MV-4-11 (cell line): ENCODE measurements around the gene SLC30A1.
"Not testable (repeated sequence)": the region's sequence is repeated elsewhere in the genome, so short reads cannot be mapped to it uniquely, and the experiment has no call there.

Experiments used
- DNase-seq: peaks from one replicate; lab custom pipeline; 2025; lab: John Stamatoyannopoulos, UW

The SLC30A1 gene

DNA sequence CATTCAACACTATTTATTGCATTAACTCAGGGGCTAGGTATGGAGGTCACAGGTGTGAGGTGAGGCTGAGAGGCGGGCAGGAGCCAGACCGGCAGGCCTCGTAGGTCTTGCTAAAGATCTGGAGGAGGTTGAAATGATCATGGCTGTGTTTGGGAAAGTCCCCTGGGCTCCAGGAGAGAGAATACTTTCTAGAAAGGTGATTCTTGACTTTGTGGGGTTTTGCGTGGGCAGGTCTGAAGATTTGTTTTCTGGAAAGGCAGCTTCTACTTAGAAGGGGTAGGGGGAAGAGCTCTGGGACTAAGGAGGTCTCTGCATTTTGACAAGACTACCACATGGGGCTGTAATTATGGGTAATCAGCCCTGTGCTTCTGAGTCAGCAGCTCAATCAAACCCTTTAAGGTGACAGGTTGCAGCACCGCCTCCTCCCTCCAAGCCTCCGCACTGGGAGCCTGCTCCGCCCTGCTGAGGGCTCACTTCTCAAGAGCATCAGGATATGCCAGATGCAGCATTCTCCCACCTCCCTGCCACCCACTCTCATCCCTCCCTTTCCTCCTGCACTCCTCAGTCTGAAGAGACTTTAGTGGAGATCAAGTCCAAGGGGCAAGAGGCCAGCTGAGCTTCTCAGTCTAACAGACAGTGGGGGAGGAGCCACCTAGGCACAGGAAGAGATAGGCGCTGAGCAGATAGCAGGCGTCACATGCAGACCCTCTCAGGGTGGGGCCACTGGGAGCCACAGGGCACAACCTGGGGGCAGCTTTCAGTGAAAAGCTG is 30.5 kb downstream of the SLC30A1 start:
- DNase-seq = no peak

DNA sequence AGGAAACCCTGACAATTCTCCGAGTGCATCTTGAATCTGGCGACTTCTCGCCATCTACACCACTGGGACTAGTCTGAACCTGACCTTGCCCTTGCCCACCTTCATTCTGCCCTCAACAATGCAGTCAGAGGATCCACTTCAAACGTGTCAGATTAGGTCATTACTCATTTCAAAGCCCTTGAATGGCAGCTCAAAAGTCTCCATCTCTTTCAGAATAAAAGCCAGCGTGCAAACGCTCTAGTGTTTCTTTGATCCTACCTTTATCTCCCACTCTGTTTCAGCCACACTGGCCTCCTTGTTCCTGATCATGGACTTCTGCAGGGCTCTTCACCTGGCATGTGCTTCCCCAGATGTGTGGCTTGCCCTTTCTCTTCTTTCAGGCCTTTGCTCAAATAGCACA is 31.3 kb downstream of the SLC30A1 start:
- DNase-seq = no peak

DNA sequence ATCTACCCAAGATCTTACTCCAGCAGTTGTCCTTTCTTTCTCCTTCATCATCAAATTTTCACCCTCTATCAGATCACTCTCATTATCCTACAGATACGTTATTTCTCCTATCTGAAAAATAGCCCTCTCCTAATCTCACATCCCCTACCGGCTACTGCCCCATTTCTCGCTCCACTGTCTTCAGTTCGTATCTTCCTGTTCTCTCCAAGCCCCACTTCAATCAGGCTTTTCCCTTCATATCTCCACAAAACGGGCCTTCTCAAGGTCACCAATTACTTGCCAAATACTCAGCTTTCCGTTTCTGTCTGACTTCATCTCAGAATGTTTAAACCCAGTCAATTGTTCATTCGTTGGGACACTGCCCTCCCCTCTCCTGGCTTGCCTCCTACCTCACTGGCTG is 32.4 kb downstream of the SLC30A1 start:
- DNase-seq = no peak

DNA sequence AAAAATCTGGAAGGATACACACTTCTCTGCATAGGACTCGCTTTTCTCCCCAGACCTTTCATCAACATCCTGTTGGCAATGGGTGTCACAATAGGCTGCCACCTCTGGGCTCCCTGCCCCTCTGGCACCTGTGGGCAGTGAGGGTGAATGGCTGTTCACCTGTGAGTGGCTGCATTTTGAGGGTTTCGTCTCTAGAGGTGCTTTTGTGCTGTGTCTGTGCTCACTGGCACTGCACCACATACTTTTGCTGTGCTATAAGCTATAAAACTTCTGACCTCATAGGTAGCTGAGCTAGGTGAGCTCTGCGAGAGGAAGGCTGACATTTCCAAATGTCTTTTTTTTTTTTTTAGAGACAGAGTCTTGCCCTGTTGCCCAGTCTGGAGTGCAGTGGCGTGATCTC is 35.9 kb downstream of the SLC30A1 start:
- no peak for DNase-seq

DNA sequence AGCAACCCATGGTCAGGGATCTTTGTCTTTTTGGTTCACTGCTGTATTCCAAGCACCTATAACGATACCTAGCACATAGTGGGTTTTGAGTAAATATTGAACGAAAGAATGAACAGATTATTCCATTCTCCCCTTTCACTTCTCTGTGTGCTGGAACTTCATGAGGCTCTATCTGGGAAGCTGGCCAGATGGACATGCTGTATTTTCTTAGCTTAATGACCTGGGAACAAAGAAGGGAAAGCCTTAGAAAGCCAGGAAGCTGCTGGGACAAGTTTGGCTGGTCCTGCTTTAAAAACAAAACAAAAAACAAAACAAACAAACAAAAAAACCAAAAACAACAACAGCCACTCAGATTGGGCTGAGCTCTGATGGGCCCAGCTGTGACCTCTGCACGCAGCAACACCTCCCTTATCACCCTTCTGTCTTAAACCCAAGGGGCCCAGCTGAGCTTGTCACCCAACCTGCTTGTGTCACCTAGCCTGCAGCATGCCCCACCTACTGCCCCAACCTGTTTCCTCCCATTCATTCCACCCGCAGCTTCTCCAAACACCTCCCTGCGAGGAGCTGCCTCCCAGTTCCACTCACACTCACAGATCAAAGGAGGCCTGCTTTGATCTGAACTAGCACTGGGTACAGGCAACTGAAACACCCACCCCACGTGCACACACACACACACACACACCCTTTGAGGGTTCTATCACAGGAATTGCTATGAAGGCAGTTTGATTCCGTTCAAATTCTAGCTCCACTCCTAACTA is 37.1 kb downstream of the SLC30A1 start:
- no peak for DNase-seq

DNA sequence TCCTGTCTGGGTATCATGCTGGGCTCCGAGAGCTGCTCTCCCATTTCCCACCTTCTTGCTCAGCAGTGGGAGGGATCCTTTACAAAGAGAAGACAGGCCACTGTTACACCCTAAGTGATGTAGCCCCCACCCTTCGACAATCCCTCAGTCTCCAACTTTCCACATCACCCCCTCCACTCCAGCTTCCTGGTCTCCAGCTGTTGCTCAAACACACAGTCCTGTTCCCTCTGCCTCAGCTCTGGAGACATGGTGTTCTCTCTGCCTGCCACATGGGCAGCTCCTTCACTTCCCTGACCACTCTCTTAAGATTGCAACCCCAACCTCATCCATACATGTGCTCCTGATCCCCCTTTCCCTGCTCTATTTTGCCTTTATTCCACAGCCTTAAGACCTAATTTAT is 37.7 kb downstream of the SLC30A1 start:
- DNase-seq = no peak

DNA sequence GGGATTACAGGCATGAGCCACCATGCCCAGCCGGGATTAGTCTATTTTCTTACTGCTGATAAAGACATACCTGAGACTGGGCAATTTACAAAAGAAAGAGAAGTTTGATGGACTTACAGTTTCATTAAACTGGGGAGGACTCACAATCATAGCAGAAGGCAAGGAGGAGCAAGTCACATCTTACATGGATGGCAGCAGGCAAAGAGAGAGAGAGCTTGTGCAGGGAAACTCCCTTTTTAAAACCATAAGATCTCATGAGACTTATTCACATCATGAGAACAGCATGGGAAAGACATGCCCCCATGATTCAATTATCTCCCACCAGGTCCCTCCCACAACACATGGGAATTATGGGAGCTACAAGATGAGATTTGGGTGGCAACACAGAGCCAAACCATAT is 38.1 kb downstream of the SLC30A1 start:
- not testable (repeated sequence) for DNase-seq

DNA sequence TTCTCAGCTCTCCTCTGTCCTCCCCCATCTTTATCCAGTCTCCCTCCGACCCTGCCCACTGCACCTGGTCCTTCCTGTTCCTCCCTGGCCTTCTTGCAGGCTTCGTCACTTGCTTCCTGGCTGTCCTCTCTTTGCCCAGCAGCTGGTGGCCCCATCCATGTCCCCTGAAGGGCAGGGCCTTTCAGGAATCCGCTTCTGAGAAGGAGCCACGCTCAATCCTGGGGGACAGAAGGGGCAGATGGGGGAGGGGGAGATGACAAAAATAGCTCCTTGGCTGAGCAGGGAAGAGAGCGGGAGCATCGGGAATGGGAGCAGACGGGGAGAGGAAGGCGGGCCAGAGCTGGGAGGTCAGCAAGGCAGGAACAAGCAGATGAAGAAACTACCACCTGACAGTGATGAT is 40.7 kb downstream of the SLC30A1 start:
- DNase-seq = no peak

DNA sequence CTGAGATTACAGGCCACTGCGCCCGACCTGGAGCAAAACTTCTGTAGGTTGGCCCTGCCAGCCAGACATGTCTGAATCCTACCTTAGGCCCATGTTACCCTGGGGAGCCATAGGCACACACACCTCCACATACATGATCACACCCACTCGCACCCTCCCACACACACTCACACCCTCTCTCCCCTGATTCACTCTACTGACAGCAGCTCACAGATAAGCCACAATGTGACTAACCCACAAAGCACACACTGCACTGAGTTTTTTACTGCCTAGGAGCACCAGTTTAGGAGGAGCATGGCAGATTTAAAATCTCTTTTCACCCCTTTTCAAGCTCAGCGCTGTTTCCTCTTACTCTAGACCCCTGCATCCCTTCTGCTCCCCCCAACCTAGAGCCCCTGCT is 41.7 kb downstream of the SLC30A1 start:
- DNase-seq = no peak

DNA sequence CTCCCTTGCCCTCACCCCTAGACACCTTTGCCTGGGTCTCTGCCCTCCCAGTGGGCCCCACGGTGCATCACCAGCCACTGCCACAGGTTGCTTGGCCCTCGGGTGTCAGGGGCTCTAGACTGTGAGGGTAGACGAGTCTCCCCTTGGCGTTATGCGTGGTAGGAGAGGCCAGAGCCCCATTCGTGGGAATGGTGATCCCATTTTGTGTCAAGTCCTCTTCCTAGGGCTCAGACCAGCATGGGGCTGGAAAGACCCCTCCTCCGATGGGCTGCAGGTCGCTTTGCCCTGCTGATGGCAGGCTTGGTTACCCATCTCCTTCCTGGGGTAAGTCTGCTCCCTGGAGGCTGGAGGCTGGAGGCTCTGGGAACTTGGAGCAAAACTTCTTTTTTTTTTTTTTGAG is 42.4 kb downstream of the SLC30A1 start:
- DNase-seq = no peak

DNA sequence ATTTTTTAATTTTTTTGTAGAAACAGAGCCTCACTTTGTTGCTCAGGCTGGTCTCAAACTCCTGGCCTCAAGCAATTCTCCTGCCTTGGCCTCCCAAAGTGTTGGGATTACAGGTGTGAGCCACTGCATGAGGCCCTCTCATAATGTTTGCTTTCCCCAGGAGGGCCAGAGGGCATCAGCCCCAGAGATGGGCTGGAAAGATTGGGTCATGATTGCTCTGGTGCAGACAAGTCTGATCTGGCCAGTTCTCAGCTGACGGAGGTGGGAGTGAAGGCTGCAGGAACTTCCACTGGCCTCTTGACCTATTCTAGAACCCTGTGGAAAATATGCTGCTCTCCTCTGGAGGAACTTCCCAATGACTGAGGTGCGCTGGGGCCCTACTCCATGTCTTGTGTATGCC is 43.6 kb downstream of the SLC30A1 start:
- DNase-seq = no peak

DNA sequence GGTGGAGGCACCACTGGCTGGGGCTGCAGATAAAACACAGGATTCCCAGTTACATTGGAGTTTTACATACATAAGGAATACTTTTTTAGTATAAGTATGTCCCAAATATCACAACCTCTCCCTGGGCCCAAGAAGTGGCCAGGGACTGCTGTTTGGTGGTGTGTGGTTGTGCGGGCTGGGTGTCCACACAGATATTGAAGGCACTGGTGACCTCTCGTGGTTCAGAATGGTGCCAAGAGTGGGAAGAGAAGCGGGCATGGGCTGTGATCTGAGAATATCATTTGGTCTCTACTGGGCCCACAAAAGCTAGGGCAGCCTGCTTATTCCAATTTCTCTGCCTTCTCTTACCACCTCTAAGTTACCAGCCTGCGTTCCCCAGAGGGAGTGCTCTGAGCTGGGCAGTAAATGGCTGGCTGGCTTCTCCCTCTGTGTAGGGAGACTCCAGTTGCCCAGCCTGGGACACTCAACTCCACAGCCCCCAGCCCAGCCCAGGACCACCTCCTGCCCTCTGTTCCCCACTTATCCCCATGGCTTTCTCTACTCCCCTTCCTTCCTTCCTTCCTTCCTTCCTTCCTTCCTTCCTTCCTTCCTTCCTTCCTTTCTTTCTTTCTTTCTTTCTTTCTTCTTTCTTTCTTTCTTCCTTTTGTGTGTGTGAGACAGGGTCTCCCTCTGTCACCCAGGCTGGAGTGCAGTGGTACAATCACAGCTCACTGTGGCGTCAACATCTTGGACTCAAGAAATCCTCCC is 44.2 kb downstream of the SLC30A1 start:
- no peak for DNase-seq

DNA sequence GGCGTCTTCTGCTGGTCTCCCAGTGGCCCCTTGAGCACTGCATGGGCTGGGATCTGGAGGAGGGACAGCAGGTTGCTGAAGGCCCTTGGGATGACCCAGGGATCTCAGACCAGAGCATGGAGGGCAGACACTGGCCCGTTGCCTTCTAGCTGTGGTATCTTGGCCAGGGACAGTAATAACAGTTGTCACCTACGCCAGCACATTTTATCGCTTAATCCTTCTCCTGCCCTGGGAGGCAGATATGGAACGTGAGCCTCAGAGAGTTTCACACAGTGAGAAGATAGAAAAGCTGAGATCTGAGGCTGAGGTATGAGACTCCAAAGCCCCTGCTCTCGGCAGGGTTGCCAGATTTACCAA is 46.9 kb downstream of the SLC30A1 start:
- DNase-seq = no peak

DNA sequence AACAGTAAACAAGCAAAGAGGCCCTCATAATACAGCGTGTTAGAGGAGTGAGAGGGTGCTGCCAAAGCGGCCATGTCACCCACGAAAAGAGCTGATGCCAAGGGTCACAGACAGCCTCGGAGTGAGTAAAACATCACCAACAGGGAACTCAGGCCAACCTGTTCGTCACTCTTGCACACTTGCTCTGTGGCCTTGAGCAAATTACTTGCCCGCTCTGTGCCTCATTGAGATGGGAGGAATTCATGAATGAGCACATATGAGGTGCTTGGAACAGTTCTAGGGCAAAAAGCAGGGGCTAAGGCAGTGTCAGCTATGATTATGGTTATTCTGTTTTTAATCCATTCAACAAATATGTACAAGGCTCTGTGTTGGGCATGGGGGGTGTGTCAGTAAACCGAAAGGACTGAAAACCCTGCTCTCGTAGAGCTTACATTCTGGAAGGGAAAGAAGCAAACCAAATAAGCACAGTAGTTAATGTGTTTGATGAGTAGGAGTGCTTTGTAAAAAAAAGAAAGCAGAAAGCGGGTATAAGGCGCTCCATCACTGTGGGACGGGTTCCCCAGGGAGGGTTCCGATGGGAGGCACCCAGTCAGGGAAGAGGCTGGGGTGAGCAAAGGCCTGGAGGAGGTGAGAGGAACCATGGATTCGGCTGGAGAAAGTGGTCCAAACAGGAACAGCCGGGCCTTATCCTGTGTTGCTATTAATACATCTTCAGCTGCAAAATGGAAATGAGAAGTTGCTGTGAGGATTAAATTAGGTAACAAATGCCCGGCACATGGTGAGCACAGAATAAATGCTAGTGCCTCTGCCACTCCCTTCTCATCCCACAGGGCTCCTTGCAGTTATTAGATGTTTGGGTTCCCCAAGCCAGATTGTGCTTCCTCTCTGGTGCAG is 47.5 kb downstream of the SLC30A1 start:
- peak; percentile 34 for DNase-seq

DNA sequence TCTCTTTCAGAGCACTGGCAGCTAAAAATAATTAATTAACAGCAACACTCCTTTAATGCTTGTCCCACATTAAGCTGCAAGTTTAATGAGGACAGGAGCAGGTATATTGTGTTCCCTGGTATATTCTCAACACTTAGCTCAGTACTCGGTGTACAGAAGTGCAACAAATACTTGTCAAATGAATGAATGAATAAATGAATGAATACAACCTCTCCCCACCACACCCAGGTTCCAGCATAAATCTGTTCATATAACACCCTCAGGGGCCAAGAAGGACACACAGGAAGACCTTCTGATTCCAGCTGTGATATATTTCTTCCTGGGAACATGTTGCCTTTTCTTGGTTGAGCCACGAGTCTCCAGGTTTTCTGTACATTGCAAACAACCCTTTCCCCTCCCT is 48.9 kb downstream of the SLC30A1 start:
- no peak for DNase-seq

DNA sequence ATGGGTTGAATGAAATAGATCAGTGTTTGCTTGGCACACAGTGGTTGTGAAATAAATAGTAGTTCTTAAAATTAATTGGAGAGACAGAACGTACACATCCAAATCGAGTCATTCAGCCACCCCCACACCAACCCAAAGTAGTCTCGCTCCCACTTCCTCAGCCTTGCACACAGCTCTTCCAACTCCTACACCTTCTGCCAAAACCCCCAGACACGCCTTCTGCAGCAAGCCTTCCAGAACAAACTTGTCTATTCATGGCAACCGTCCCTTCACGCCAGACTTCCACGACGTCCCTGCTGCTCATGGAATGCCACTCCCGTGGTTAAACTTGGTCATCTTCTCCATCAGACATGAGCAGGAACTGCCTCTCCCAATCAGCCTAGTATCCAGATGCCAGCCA is 49.5 kb downstream of the SLC30A1 start:
- no peak for DNase-seq

DNA sequence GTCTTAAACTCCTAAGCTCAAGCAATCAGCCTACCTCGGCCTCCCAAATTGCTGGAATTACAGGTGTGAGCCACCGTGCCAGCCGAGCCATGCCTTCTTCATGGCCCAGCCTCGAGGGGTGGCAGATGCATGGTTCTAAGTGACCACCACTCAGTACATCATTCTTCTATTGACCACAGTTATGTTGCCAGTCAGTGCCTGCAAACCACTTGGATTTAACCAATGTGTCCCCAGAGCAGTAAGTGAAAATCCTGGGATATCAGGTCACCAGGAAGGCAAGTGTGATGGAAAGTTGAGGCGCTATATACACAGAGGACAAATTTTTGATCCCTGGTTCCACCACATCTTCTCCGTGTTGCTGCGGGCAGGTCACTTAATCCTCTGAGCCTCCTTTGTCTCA is 50.0 kb downstream of the SLC30A1 start:
- no peak for DNase-seq

DNA sequence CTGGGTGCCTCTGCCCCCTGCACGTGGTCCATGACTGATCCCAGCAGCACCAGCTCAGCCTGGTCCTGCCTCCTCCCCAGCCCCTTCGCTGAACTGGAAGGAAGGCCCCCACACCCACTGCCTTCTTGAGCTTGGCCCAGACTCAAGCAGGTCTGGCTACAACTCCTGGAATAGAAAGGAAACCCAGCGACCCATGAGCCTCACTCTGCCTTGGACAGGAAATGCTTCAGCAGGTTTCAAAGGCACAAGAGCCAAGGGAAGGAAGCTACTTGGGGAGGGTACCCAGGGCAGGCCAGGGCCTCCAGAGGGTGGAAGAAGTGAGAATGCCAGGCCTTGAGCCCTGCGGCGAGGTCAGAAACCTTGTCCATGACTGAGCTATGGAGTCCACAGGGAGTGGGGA is 51.1 kb downstream of the SLC30A1 start:
- DNase-seq = no peak

DNA sequence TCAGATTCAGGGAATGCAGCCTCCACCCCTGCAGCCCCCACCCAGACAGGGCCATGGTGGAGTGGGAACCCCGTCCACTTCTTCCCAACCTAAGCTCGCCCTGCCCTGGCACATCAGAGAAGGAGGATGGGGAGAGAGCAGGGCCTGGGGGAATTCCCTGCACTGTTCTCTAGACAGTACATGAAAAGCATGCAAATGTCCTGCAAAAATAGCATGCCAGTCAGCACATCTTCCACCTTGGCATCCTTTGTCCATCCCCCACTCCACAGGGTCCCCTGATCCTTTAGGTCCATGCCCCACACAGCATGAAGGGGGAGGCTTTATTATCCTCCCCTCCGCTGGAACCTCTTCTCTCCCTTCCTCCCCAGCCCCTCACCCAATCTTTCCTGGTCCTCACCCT is 52.0 kb downstream of the SLC30A1 start:
- DNase-seq = no peak

DNA sequence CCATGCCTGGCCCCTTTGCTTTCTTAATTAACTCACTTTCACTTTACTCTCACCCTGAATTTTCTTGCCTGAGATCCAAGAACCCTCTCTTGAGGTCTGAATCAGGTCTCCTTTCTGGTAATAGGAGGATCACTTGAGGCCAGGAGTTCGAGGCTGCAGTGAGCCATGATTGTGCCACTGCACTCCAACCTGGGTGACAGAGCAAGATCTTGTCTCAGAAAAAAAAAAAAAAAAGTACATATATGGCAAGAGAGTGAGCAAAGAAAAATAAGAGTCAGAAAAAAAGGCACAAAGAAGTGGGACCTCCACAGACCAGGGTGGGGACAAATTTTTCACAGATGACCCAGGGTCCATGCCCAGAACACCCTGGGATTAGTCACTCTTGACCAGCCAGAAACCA is 52.9 kb downstream of the SLC30A1 start:
- DNase-seq = no peak

DNA sequence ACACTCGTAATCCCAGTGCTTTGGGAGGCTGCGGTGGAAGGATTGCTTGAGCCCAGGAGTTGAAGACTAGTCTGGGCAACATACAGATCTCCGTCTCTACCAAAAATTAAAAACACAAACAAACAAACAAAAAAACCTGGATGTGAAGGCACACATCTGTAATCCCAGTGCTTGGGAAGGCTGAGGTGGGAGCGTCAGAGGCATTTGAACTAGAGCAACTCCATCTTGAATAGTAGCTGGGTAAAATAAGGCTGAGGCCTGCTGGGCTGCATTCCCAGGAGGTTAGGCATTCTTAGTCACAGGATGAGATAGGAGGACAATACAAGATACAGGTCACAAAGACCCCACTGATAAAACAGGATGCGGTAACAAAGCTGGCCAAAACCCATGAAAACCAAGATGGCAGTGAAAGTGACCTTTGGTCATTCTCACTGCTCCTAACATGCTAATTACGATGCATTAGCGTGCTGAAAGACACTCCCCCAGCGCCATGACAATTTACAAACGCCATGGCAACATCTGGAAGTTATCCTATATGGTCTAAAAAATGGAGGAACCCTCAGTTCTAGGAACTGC is 53.8 kb downstream of the SLC30A1 start:
- DNase-seq = no peak

DNA sequence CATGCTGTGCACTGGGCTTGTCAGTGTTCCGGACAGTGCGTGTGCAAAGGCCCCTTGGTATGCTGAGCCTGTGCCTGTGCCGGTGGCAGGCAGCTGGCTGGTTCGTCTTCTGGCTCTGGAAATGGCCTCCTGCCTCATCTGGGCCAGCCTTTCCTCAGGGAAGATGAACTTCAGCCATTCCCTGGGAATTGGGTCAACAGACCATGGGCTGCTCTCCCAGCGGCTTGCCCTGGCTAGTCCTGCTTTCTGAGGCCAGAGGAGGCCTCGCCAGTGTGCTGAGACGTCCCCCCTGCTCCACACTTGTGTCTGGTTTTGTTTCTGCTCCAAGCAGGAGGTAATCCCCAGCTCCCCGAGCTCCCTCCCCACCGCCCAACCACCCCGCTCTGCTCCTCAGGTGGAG is 54.4 kb downstream of the SLC30A1 start:
- no peak for DNase-seq
